MCF 10A (cell line): ENCODE measurements around the gene BHMT. TPM values are rescaled to one million over a fixed set of nuclear protein-coding genes. Genes with fewer than 3 reads are reported as not detected.

Experiments used
- BruUV-seq: library from RNA; stranded (reverse); fragments of 400-500 nt; replicated peaks from 2 replicates; lab custom pipeline; 2021; lab: Mats Ljungman, UMichigan
- CTCF ChIA-PET: fragments of 300-600 bp; sonication (Branson Sonifier 250); formaldehyde crosslinking; extraction: SDS; loops from one replicate; lab custom pipeline; 2021; ENCODE audit warnings: antibody characterized with exemption, inconsistent platforms; lab: Yijun Ruan, JAX
- POLR2A ChIA-PET: fragments of 300-600, 350-650 bp; sonication (Branson Sonifier 250); formaldehyde crosslinking; extraction: SDS; loops from one replicate; lab custom pipeline; 2020; ENCODE audit warnings: antibody characterized with exemption, inconsistent platforms; lab: Yijun Ruan, JAX
- DNase-seq: peaks from one replicate; pipeline ENCODE4 v3.0.0-alpha.2; 2018; ENCODE audit not compliant: unreplicated experiment
- H3K27ac Mint-ChIP-seq: one replicate; pipeline ENCODE4 v1.8.0; 2022; ENCODE audit warnings: mild to moderate bottlenecking, low read depth, mixed read lengths; ENCODE audit not compliant: unreplicated experiment
- H3K27me3 Mint-ChIP-seq: one replicate; pipeline ENCODE4 v1.8.0; 2022; ENCODE audit warnings: mixed read lengths; ENCODE audit not compliant: insufficient read depth, unreplicated experiment
- H3K36me3 Mint-ChIP-seq: one replicate; pipeline ENCODE4 v1.8.0; 2022; ENCODE audit warnings: mild to moderate bottlenecking, moderate library complexity, mixed read lengths; ENCODE audit not compliant: insufficient read depth, unreplicated experiment
- H3K4me1 Mint-ChIP-seq: one replicate; pipeline ENCODE4 v1.8.0; 2022; ENCODE audit warnings: mixed read lengths; ENCODE audit not compliant: insufficient read depth, unreplicated experiment
- H3K4me3 Mint-ChIP-seq: one replicate; pipeline ENCODE4 v1.8.0; 2022; ENCODE audit warnings: mild to moderate bottlenecking, moderate library complexity, mixed read lengths; ENCODE audit not compliant: unreplicated experiment
- H3K9me3 Mint-ChIP-seq: one replicate; pipeline ENCODE4 v1.8.0; 2022; ENCODE audit warnings: mixed read lengths; ENCODE audit not compliant: unreplicated experiment
- CTCF ChIP-seq: fragments of 200-600 bp; IDR thresholded peaks from one replicate; pipeline ENCODE4 v1.8.0; 2022; ENCODE audit warnings: antibody characterized with exemption, mild to moderate bottlenecking; ENCODE audit not compliant: unreplicated experiment
- intact Hi-C: fragments of 100-400 bp; cut with micrococcal nuclease; formaldehyde crosslinking; loops from 2 replicates; pipeline ENCODE4 v1.14.1; 2022
- total RNA-seq: library from RNA; stranded (reverse); gene quantifications from 2 replicates; pipeline ENCODE4 v1.2.3, GENCODE V29; 2022

BHMT gene
- total RNA-seq, 1 experiment from 2014 or later: not detected

- Mint-ChIP-seq H3K27ac (no peak overlapping the region), H3K9me3 (peaks cover 4% of the 10 kb centered on the region), H3K4me1 (peaks cover 9% of the 10 kb centered on the region), H3K4me3 (no peak overlapping the region), H3K27me3 (no peaks in the 10 kb centered on the region), H3K36me3 (no peaks in the 10 kb centered on the region)
- intact Hi-C loops: no loop called here
- BruUV-seq: no TSS peak
- no peak for TF ChIP-seq CTCF
- ChIA-PET POLR2A (interaction anchor here (0.5 kb wide), 1 partner anchor 30 kb away, joined by 3 read pairs; no protein-coding TSS in a partner anchor), CTCF (interaction anchor here (1.1 to 2.6 kb wide), 2 partner anchors 45 to 63 kb away, joined by 3 to 9 read pairs; no protein-coding TSS in a partner anchor)
- DNase-seq: no peak
Measured at GRCh38 chr5:79070350-79070667, 41.3 kb upstream of the BHMT start.

DNA sequence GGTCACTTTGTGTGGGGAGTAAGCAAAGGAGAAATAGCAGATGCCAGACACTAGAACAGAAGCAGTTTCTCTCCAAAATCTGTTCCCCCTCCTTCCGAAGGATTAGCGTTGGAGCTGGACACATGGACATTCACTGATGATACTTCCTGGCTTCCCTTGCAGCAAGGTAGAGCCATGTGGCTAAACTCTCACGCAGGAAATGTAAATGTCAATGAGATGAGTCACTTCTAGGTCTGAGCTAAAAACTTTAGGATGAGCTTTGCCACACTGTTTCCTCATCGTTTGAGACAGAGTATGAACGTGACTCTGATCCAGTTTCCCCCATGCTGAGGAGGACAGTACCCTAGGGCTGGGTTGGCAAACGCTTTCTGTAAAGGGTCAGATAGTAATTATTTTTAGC, 37.0 kb upstream of the BHMT start:
- H3K4me1 Mint-ChIP-seq: peaks cover 9% of the 10 kb centered on the region
- H3K36me3 Mint-ChIP-seq: no peaks in the 10 kb centered on the region
- DNase-seq: peak; percentile 79
- H3K27ac Mint-ChIP-seq: no peak overlapping the region
- ChIA-PET CTCF (interaction anchor here (0.8 to 4.0 kb wide), 4 partner anchors 10 to 58 kb away, joined by 3 to 21 read pairs (median 4); no protein-coding TSS in a partner anchor), POLR2A (interaction anchor here (0.6 to 1.6 kb wide), 3 partner anchors 10 to 296 kb away, joined by 3 to 4 read pairs (median 4); partner anchors contain the start of gene ARSB)
- intact Hi-C loops: no loop called here
- TF ChIP-seq CTCF: no peak
- no peak overlapping the region for H3K4me3 Mint-ChIP-seq
- no peaks in the 10 kb centered on the region for H3K27me3 Mint-ChIP-seq
- no peaks in the 10 kb centered on the region for H3K9me3 Mint-ChIP-seq
- BruUV-seq: no TSS peak

DNA sequence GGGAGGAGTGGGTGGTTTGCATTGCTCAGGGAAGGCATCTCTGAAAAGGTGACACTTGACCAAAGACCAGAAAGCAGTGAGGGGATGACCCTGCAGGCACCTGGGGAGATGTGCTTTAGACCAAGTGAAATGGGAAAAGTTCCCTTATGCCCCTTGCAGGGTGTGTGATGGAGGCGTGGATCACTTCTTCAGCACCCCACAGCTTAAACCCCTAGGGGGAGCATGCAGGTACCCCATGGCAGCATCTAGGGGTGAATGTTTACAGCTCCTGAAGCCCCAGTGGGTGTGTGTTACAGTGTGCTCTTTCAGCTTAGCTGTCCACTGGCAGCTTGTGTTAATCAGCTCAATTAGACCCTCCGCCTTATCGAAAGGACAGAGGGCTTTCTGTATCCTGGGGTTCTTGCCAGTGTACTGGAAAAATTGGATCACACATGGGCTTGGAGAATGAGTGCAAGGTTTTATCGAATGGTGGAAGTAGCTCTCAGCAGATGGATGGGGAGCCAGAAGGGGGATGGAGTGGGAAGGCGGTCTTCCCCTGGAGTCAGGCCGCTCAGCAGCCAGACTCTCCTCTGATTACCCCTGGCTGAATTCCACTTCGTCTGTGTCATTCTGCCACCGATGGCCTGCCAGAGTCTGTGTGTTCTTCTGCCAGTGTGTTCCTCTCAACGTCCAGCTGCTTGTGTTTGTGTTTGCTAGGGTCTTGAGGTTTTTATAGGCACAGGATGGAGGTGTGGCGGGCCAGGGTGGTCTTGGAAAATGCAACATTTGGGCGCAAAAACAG, 35.8 kb upstream of the BHMT start:
- no TSS peak for BruUV-seq
- intact Hi-C loops: no loop called here
- Mint-ChIP-seq H3K4me3 (no peak overlapping the region), H3K36me3 (no peaks in the 10 kb centered on the region), H3K9me3 (no peaks in the 10 kb centered on the region), H3K27ac (no peak overlapping the region), H3K4me1 (peaks cover 9% of the 10 kb centered on the region), H3K27me3 (no peaks in the 10 kb centered on the region)
- DNase-seq: no peak
- TF ChIP-seq CTCF: no peak
- ChIA-PET POLR2A (interaction anchor here (0.6 kb wide), 1 partner anchor 59 kb away, joined by 4 read pairs; no protein-coding TSS in a partner anchor), CTCF (interaction anchor here (1.4 to 4.0 kb wide), 2 partner anchors 51 to 55 kb away, joined by 7 to 21 read pairs; no protein-coding TSS in a partner anchor)

DNA sequence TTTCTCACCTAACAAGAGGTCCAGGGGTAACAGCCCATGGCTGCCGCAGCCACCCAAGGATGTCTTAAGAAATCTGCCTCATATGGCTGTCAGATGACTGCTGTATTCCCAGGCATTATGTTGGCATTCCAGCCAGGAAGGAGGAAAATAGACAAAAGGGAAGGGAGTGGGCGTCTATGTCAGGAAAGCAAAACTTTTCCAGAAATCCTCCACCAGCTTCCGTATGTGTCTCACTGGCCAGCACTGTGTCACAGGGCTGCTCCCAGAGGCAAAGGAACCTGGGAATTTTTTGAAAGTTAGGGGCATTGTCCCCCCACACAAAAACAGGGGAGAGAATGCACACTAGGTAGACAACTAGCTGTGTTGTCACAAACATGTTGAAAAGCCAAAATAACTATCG, 34.8 kb upstream of the BHMT start:
- ChIA-PET CTCF (interaction anchor here (0.6 to 1.4 kb wide), 2 partner anchors 56 to 86 kb away, joined by 3 to 7 read pairs; no protein-coding TSS in a partner anchor), POLR2A (interaction anchor here (0.6 kb wide), 1 partner anchor 536 kb away, joined by 5 read pairs; the partner anchor contains the start of gene TENT2)
- no TSS peak for BruUV-seq
- Mint-ChIP-seq H3K27ac (no peak overlapping the region), H3K36me3 (no peaks in the 10 kb centered on the region), H3K27me3 (no peaks in the 10 kb centered on the region), H3K4me1 (peaks cover 9% of the 10 kb centered on the region), H3K9me3 (no peaks in the 10 kb centered on the region), H3K4me3 (no peak overlapping the region)
- DNase-seq: no peak
- no peak for TF ChIP-seq CTCF
- intact Hi-C loops: no loop called here
